PFSK-1 (cell line): Measurements from ENCODE around the gene KPNA1.

Source experiments
- POLR2AphosphoS5 ChIP-seq: IDR thresholded peaks from 2 replicates; pipeline ENCODE4 v1.6.1; 2012; ENCODE audit warnings: low read depth, mild to moderate bottlenecking, control low read depth, low read length, moderate library complexity
- SIN3A ChIP-seq: IDR thresholded peaks from 2 replicates; pipeline ENCODE4 v1.6.1; 2012; ENCODE audit warnings: mild to moderate bottlenecking, low read length, moderate library complexity, borderline replicate concordance; ENCODE audit not compliant: insufficient read depth

DNA sequence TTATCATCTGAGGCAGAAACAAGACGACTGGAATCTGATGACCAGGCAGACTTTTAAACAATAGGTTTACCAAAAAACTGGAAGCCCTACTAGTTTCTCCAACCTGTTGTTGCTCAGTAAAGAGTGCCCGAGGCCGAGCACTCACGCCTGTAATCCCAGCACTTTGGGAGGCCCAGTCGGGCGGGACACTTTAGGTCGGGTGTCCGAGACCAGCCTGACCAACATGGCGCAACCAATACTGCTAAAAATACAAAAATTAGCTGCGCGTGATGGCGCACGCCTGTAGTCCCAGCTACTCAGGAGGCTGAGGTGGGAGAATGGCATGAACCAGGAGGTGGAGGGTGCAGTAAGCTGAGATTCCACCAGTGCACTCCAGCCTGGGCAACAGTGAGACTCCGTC lies 97.8 kb downstream of the KPNA1 start:
- no peak for TF ChIP-seq POLR2AphosphoS5
- TF ChIP-seq SIN3A: no peak
